HG02798 (cell line): ENCODE data around the gene AAK1.
"Not testable (repeated sequence)": the region's sequence is repeated elsewhere in the genome, so short reads cannot be mapped to it uniquely, and the experiment has no call there.

ENCODE experiments used
- ATAC-seq: cut with Tn5 transposase; IDR thresholded peaks from one replicate; pipeline ENCODE4 v1.9.1; 2021; ENCODE audit warnings: mild to moderate bottlenecking; ENCODE audit not compliant: unreplicated experiment, poor library complexity

The AAK1 gene

GRCh38 chr2:69465513-69466456 is 177.8 kb downstream of the AAK1 start:
- ATAC-seq = no peak

GRCh38 chr2:69464575-69464974 is 179.0 kb downstream of the AAK1 start:
- no peak for ATAC-seq

GRCh38 chr2:69462780-69463179 is 180.8 kb downstream of the AAK1 start:
- ATAC-seq = no peak

- ATAC-seq = no peak
Measured at GRCh38 chr2:69461404-69461803, 182.1 kb downstream of the AAK1 start.

GRCh38 chr2:69459936-69460335 is 183.6 kb downstream of the AAK1 start:
- ATAC-seq = no peak

- ATAC-seq = no peak
Measured at GRCh38 chr2:69456950-69457445, 186.5 kb downstream of the AAK1 start.

- ATAC-seq = no peak
Measured at GRCh38 chr2:69456154-69456553, 187.4 kb downstream of the AAK1 start.

GRCh38 chr2:69454976-69455375 is 188.6 kb downstream of the AAK1 start:
- no peak for ATAC-seq

- ATAC-seq = peak; percentile 91
Measured at GRCh38 chr2:69453475-69454129, 189.9 kb downstream of the AAK1 start.

GRCh38 chr2:69452687-69453086 is 190.9 kb downstream of the AAK1 start:
- no peak for ATAC-seq

GRCh38 chr2:69450735-69451416 is 192.7 kb downstream of the AAK1 start:
- ATAC-seq = no peak

- no peak for ATAC-seq
Measured at GRCh38 chr2:69449906-69450305, 193.6 kb downstream of the AAK1 start.

- not testable (repeated sequence) for ATAC-seq
Measured at GRCh38 chr2:69443673-69444072, 199.9 kb downstream of the AAK1 start.

- ATAC-seq = not testable (repeated sequence)
Measured at GRCh38 chr2:69439499-69439898, 204.0 kb downstream of the AAK1 start.

- ATAC-seq = no peak
Measured at GRCh38 chr2:69438580-69438979, 205.0 kb downstream of the AAK1 start.

GRCh38 chr2:69437751-69438154 is 205.8 kb downstream of the AAK1 start:
- ATAC-seq = no peak

GRCh38 chr2:69436938-69437750 is 206.4 kb downstream of the AAK1 start, which contains the start of gene NFU1:
TSS of gene NFU1 (minus strand) at chr2:69437435. CDS start at chr2:69437422, 13 bp downstream.
- peak; percentile 98 for ATAC-seq

- ATAC-seq = peak; percentile 1
Measured at GRCh38 chr2:69436596-69436937, 207.0 kb downstream of the AAK1 start.

- ATAC-seq = no peak
Measured at GRCh38 chr2:69434753-69435152, 208.8 kb downstream of the AAK1 start.
